Endothelial cell (in vitro differentiated cells): Measurements from ENCODE around the gene DCUN1D3. TPM values are rescaled to one million over a fixed set of nuclear protein-coding genes. Genes with fewer than 3 reads are reported as not detected.

ENCODE experiments used
- DNase-seq: peaks from one replicate; pipeline ENCODE4 v3.0.0; 2021; ENCODE audit warnings: low spot score
- H3K27ac Mint-ChIP-seq: one replicate; pipeline ENCODE4 v1.8.0; 2021; ENCODE audit warnings: mixed read lengths, inconsistent platforms; ENCODE audit not compliant: unreplicated experiment
- H3K27me3 Mint-ChIP-seq: one replicate; pipeline ENCODE4 v1.8.0; 2021; ENCODE audit warnings: mild to moderate bottlenecking, moderate library complexity, mixed read lengths, inconsistent platforms; ENCODE audit not compliant: unreplicated experiment
- H3K36me3 Mint-ChIP-seq: one replicate; pipeline ENCODE4 v1.8.0; 2021; ENCODE audit warnings: mild to moderate bottlenecking, low read depth, mixed read lengths, inconsistent platforms; ENCODE audit not compliant: unreplicated experiment
- H3K4me1 Mint-ChIP-seq: one replicate; pipeline ENCODE4 v1.8.0; 2021; ENCODE audit warnings: mild to moderate bottlenecking, mixed read lengths, inconsistent platforms; ENCODE audit not compliant: unreplicated experiment
- H3K4me3 Mint-ChIP-seq: one replicate; pipeline ENCODE4 v1.8.0; 2021; ENCODE audit warnings: mild to moderate bottlenecking, mixed read lengths, inconsistent platforms; ENCODE audit not compliant: unreplicated experiment
- H3K9me3 Mint-ChIP-seq: one replicate; pipeline ENCODE4 v1.8.0; 2021; ENCODE audit warnings: mixed read lengths, inconsistent platforms; ENCODE audit not compliant: unreplicated experiment
- total RNA-seq: library from RNA; stranded (reverse); fragmentation: NEBNext Ultra II Directional; extraction: Animal tissue kit (Norgen Biotek cat#: 25700); gene quantifications from one replicate; pipeline ENCODE4 v1.2.1, GENCODE V29; 2021; ENCODE audit not compliant: unreplicated experiment
- TF ChIP-seq, protein P1 (sequence below): fragments of 200-600 bp; sonication (generic); IDR thresholded peaks from one replicate; pipeline ENCODE4 v1.5.0; 2021; ENCODE audit warnings: antibody characterized with exemption; ENCODE audit not compliant: unreplicated experiment

The DCUN1D3 gene
- total RNA-seq, 1 donor from 2014 or later = 17.2 TPM

DNA sequence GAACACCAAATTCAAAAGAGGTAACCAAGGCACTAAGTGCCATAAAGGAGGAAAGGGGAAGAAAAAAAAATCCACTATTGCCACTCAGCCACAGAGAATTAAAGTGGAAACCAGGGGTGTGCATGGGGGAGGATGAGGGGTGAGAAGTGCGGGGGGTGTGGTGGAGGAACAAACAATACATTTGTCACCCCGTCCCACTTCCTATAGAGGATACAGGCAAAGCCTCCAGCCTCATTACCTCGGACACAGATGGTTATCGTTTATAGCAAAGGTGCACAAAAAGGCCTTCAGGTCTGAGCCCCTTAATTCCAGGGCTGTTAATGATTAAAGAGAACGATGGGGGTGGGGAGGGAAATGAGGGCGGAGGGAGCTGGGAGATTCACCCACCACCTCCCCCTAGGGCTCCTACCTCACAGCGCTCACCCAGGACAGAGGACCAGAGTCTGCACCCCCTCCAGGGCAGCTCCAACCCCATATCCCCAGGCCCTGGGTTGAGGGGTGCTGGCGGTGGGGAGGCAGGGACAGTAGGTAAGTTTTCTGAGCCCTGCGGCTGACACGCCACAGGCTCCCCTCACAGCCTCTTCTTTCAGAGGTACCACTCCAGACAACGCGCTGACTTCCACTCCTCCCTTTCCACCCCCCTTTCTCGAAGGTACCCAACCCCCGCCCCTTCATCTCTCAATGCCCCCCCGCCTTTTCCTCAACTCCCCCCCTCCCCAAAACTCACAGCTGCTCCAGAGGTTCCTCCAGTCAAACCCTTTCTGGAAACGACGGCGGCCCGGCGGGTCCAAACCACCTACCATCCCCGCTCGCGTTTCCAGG is 470 bp downstream of the DCUN1D3 start:
- peak overlapping the region; percentile 98 for H3K27ac Mint-ChIP-seq
- no peaks in the 10 kb centered on the region for H3K36me3 Mint-ChIP-seq
- H3K27me3 Mint-ChIP-seq = peaks cover 6% of the 10 kb centered on the region
- peaks cover 62% of the 10 kb centered on the region for H3K4me1 Mint-ChIP-seq
- peak; percentile 7 for DNase-seq
- H3K4me3 Mint-ChIP-seq = peak overlapping the region; percentile 94
- TF ChIP-seq, protein P1, sequence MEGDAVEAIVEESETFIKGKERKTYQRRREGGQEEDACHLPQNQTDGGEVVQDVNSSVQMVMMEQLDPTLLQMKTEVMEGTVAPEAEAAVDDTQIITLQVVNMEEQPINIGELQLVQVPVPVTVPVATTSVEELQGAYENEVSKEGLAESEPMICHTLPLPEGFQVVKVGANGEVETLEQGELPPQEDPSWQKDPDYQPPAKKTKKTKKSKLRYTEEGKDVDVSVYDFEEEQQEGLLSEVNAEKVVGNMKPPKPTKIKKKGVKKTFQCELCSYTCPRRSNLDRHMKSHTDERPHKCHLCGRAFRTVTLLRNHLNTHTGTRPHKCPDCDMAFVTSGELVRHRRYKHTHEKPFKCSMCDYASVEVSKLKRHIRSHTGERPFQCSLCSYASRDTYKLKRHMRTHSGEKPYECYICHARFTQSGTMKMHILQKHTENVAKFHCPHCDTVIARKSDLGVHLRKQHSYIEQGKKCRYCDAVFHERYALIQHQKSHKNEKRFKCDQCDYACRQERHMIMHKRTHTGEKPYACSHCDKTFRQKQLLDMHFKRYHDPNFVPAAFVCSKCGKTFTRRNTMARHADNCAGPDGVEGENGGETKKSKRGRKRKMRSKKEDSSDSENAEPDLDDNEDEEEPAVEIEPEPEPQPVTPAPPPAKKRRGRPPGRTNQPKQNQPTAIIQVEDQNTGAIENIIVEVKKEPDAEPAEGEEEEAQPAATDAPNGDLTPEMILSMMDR = no peak
- no peaks in the 10 kb centered on the region for H3K9me3 Mint-ChIP-seq

DNA sequence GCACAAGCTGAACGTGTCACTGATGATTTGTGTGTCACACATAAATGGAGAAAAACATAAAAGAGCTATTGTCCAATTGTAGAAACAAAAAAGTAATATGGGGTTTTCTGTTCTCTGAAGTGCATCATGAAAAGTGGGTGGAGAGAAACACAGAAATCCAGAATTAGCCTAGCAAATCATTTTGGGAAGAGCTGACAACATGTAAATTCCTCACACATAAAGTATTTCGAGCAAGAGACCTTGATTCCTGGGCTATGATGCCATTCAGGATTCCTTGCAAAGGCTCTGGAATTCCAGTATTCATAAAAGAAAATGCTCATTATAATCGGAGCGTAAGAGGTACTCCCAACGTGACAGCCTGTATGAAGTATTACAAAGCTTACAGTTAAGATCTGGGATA is 1.1 kb downstream of the DCUN1D3 start:
- Mint-ChIP-seq H3K27me3 (peaks cover 6% of the 10 kb centered on the region), H3K36me3 (no peaks in the 10 kb centered on the region)

DNA sequence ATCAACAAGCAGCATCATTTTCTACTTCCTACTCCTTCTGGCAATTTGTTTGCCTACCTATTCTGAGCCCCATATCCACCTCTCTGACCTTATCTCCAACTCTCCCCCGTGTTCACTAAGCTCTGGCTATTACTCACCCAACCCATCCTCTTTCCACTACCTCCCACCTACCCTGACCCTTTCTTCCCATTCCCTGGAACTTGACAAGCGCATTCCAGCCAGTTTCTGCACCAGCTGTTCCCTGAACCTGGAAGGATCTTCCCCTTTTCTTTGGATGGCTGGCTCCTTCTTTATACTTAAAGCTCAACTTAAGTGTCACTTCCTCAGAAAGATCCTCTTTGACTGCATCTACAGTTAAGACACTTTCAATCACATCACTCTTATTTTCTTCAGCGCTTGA is 2.2 kb downstream of the DCUN1D3 start:
- TF ChIP-seq, protein P1 = no peak
- DNase-seq = no peak
- Mint-ChIP-seq H3K27me3 (peaks cover 6% of the 10 kb centered on the region), H3K9me3 (no peaks in the 10 kb centered on the region), H3K4me3 (no peak overlapping the region), H3K27ac (no peak overlapping the region), H3K4me1 (peaks cover 44% of the 10 kb centered on the region), H3K36me3 (no peaks in the 10 kb centered on the region)

More for the DNA sequence above, 1.1 kb downstream of the DCUN1D3 start:
- DNase-seq = no peak
- Mint-ChIP-seq H3K27ac (peak overlapping the region; percentile 80), H3K9me3 (no peaks in the 10 kb centered on the region), H3K4me1 (peaks cover 56% of the 10 kb centered on the region), H3K4me3 (peak overlapping the region; percentile 94)
- TF ChIP-seq, protein P1 = no peak

DNA sequence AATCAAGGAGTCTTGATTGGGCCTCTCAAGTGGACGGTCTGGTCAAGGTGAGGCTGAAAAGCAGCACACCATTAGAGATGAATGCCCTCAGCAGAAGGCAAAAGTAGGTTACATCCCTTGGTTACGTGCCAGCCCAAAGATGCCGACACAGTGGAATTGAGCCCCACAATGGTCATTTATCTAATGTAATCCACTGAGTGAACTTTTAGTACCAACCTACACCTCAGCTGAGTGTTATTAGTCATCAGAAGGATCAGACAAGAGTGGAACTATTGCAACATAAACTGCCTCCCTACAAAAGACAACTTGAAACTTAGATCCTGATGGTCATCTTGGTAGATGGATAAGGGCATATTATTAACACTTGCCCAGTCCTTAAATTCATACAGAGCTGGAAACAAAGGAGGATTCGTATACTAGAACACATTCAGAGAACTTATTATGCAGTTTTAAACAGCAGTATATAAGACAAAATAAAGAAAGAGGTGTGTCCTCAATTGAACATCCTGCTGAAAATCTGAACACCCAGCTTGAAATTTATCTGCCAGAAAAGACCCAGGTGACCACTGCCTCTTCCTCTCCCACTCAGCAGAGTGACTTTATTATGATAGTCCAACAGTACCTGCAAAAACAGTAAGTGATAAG is 2.8 kb downstream of the DCUN1D3 start:
- Mint-ChIP-seq H3K9me3 (no peaks in the 10 kb centered on the region), H3K27ac (no peak overlapping the region), H3K27me3 (peaks cover 6% of the 10 kb centered on the region), H3K4me3 (no peak overlapping the region), H3K4me1 (peaks cover 44% of the 10 kb centered on the region), H3K36me3 (peaks cover under 1% of the 10 kb centered on the region)
- TF ChIP-seq, protein P1 = no peak
- DNase-seq = no peak

DNA sequence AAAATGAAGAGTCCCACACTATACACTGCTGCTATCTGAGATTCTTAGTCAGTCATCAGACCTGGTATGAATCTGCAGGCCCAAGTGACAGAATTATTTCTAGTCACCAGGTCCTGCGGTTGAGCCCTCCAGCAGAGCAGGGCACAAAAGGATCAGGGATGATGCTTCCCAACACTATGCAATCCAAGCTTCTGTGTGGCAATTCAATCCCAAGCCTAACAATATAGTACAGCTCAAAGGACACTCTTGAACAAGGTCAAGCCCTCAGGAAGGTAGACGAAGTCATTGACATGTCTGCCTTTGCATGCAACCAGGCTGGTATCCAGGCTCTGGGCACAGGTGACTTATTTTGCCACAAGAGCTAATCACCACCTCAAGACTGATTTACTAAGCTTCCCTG is 5.8 kb downstream of the DCUN1D3 start:
- H3K4me1 Mint-ChIP-seq = peaks cover 33% of the 10 kb centered on the region
- TF ChIP-seq, protein P1 = no peak
- no peak for DNase-seq
- no peaks in the 10 kb centered on the region for H3K9me3 Mint-ChIP-seq
- no peak overlapping the region for H3K27ac Mint-ChIP-seq
- peaks cover 6% of the 10 kb centered on the region for H3K36me3 Mint-ChIP-seq
- peaks cover 1% of the 10 kb centered on the region for H3K27me3 Mint-ChIP-seq
- H3K4me3 Mint-ChIP-seq = no peak overlapping the region
